ENCODE results near the gene MYO9B. TPM values are rescaled to one million over a fixed set of nuclear protein-coding genes. Genes with fewer than 3 reads are reported as not detected.

The MYO9B gene
- total and polyA plus RNA-seq, 11 donors: 24.2 to 89.4 (median 31.3) TPM

DNA sequence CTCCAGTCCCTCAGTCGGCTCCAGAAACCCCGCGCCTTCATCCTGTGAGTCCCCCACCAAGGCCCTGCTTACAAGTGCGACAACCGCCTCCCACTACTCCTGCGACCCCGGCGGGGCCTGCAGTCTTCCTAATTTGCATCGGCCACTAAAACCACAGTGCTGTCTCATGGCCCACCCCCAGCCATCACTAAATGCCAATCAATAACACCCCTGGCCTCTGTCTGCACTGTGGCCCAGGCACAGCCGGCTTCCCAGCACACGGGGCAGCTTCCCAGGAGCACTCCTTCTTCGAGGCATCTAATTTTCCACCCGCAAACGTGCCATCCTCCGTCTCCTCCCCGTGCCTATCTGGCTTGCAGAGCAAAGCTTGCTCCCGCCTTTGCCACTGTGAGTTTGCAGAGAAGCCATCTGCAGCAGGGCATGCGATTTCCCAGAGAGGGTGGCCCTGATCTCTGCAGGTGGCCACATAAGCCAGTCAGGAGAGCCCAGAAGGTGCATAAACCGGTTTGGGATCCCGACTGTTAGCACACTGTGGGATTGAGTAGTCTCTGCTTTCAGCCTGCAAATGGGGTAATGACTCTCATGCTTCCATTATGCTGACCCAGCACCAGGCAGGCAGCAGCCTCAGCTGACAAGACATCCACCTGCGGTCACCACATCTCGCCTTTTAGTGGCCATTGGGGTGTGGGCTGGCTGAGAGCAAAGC lies 105.6 kb downstream of the MYO9B start:
- ATAC-seq (no peak), DNase-seq (no peak)
- Histone ChIP-seq H3K36me3 (peaks cover 0 to 98% (median 83%) of the 10 kb centered on the region in 9 donors), H3K27ac (no peak overlapping the region), H3K27me3 (no peaks in the 10 kb centered on the region), H3K9me3 (no peaks in the 10 kb centered on the region), H3K4me1 (peaks cover 0 to 21% (median 0%) of the 10 kb centered on the region in 12 donors), H3K4me3 (no peak overlapping the region)
- WGBS, 4 donors: 77 to 81% (median 80%) methylated on average over 22 of the region's 22 CpGs
- intact Hi-C loops (cut with DNase I): no loop called here
- TF ChIP-seq POLR2A (IDR thresholded peaks at IDR 0.05) (no peak), CTCF (IDR thresholded peaks at IDR 0.05) (no peak)

- TF ChIP-seq POLR2A (IDR thresholded peaks at IDR 0.05) (no peak), CTCF (IDR thresholded peaks at IDR 0.05) (no peak)
- peak overlapping the region in 1 of 12 donors; percentile 82 for H3K27ac ChIP-seq
- DNase-seq: no peak
- intact Hi-C loops (cut with DNase I): no loop called here
- peak overlapping the region in 1 of 12 donors; percentile 15 for H3K4me3 ChIP-seq
- peaks cover 0 to 98% (median 82%) of the 10 kb centered on the region in 9 donors for H3K36me3 ChIP-seq
- no peaks in the 10 kb centered on the region for H3K9me3 ChIP-seq
- H3K4me1 ChIP-seq: peaks cover 0 to 21% (median 0%) of the 10 kb centered on the region in 12 donors
- H3K27me3 ChIP-seq: no peaks in the 10 kb centered on the region
- 86 to 94% (median 91%) methylated on average over 13 to 14 of the region's 14 CpGs for WGBS, 4 donors
- ATAC-seq: peak in 2 of 4 donors; percentile 25 to 31
Measured at GRCh38 chr19:17183271-17183761, 107.7 kb downstream of the MYO9B start.

DNA sequence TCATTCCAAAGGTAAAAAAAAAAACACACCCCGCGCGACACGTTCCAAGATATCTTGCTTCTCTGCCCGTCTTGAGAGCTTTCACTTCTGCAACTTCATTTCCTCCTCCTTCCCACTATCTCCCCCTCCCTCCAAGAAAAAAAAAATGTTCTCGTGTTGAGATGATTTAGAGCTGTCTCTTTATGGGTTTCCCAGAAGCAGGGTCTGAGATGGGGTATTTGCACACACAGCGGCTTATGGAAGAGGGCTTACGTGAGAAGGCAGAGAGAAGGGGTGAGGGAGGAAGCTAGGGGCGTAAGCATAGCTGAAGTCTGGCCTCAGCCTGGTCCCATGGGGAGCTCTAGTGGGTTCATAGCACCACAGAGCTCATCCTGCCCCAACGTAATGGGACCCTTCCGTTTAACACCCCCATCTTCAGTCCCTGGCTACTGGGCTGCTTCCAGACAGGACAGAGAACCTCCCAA lies 108.3 kb downstream of the MYO9B start:
- Histone ChIP-seq H3K27me3 (no peaks in the 10 kb centered on the region), H3K4me1 (peaks cover 0 to 21% (median 0%) of the 10 kb centered on the region in 12 donors), H3K27ac (peak overlapping the region in 1 of 12 donors; percentile 82), H3K36me3 (peaks cover 0 to 98% (median 82%) of the 10 kb centered on the region in 9 donors), H3K4me3 (peak overlapping the region in 1 of 12 donors; percentile 15), H3K9me3 (no peaks in the 10 kb centered on the region)
- WGBS, 4 donors: 79 to 88% (median 85%) methylated on average over 11 of the region's 11 CpGs
- intact Hi-C loops (cut with DNase I): no loop called here
- TF ChIP-seq CTCF (IDR thresholded peaks at IDR 0.05) (no peak), POLR2A (IDR thresholded peaks at IDR 0.05) (no peak)
- ATAC-seq: peak in 1 of 4 donors; percentile 21
- no peak for DNase-seq

DNA sequence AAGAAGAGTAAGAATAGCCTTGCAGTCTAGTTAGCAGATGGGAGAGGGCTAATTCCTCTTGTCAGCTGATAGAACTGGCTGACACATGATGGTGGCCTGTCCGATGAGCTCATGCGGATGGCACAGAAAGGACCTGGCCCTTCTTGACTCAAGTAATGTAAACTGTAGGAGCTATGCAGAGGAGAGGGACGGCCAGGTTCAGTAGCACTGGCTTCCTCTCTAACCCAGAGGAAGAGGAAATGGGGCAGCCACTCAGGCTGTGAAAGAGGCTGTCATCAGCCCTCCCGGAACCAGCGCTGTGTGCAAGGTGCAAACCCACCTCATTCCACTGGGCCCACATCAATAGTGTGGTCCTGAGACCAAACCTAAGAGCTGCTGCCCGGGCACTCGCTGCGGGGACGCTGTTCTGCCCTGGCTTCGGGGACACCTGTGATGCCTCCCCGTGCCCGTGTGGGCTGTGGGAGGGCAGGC lies 108.8 kb downstream of the MYO9B start:
- Histone ChIP-seq H3K27ac (peak overlapping the region in 1 of 12 donors; percentile 82), H3K4me3 (peak overlapping the region in 1 of 12 donors; percentile 15), H3K36me3 (peaks cover 0 to 99% (median 85%) of the 10 kb centered on the region in 9 donors), H3K9me3 (no peaks in the 10 kb centered on the region), H3K27me3 (no peaks in the 10 kb centered on the region), H3K4me1 (peaks cover 0 to 21% (median 0%) of the 10 kb centered on the region in 12 donors)
- ATAC-seq (peak in 1 of 4 donors; percentile 34), DNase-seq (no peak)
- WGBS, 4 donors: 90 to 93% (median 92%) methylated on average over 4 to 12 of the region's 12 CpGs
- TF ChIP-seq CTCF (IDR thresholded peaks at IDR 0.05) (no peak), POLR2A (IDR thresholded peaks at IDR 0.05) (no peak)
- intact Hi-C loops (cut with DNase I): no loop called here

Measured in heart left ventricle (tissue), 16 donors.